Body of pancreas (tissue), 4 donors: ENCODE measurements around the gene PDE2A.

Experiments used
- CTCF ChIP-seq, 7 experiments: fragments of 450-650 bp in 4 of 7; fragments of 200-600 bp in 3 of 7; sonication (generic) in 3 of 7; IDR thresholded peaks; one replicate each; pipeline ENCODE4 v1.5.1; 2016 to 2019; ENCODE audit warnings: antibody characterized with exemption in 7 of 7
- POLR2A ChIP-seq, 3 donors: fragments of 450-650 bp; IDR thresholded peaks; one replicate each; pipeline ENCODE4 v1.6.1; 2016; ENCODE audit warnings: antibody characterized with exemption in 3 of 3, mild to moderate bottlenecking in 2 of 3

GRCh38 chr11:72561856-72562255 lies 112.4 kb downstream of the PDE2A start:
- TF ChIP-seq POLR2A (IDR thresholded peaks at IDR 0.05): no peak
- no peak for TF ChIP-seq CTCF (IDR thresholded peaks at IDR 0.05)
